ENCODE data around the gene SLC2A9.

DNA sequence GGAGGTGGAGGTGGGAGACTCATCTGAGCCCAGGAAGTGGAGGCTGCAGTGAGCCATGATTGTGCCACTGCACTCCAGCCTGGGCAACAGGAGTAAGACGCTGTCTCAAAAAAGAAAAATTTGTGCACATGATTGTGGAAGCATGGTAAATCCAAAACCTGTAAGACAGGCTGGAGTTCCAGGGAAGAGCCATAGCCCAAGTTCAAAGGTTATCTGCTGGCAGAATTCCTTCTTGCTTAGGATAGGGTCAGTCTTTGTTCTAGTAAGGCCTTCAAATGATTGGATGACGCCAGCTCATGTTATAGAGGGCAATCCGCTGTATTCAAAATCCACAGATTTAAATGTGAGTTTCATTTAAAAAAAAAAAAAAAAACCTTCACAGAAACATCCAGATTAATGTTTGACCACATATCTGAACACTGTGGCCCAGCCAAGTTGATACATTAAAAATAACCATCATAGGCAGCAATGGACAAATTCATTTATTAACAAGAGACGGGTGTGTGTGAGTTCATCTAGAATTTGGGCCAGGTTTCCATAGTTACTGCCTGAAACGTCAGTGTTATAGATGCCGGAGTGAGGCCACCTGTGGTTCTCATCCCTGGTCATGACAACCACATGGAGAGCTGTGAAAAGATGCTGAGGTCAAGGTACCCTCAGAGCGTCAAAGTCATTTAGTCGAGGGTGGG, 35.2 kb upstream of the SLC2A9 start:
- TF ChIP-seq, protein P1, sequence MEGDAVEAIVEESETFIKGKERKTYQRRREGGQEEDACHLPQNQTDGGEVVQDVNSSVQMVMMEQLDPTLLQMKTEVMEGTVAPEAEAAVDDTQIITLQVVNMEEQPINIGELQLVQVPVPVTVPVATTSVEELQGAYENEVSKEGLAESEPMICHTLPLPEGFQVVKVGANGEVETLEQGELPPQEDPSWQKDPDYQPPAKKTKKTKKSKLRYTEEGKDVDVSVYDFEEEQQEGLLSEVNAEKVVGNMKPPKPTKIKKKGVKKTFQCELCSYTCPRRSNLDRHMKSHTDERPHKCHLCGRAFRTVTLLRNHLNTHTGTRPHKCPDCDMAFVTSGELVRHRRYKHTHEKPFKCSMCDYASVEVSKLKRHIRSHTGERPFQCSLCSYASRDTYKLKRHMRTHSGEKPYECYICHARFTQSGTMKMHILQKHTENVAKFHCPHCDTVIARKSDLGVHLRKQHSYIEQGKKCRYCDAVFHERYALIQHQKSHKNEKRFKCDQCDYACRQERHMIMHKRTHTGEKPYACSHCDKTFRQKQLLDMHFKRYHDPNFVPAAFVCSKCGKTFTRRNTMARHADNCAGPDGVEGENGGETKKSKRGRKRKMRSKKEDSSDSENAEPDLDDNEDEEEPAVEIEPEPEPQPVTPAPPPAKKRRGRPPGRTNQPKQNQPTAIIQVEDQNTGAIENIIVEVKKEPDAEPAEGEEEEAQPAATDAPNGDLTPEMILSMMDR (conservative IDR thresholded peaks at IDR 0.05 in 1 of 2, IDR thresholded peaks at IDR 0.05 in 1 of 2; ENCODE audit: low read depth in 1 of 2, low read length in 2 of 2): no peak
- no peak for TF ChIP-seq EZH2 (IDR thresholded peaks at IDR 0.05; ENCODE audit: low read length, missing control alignments)
